RWPE2 (cell line): ENCODE data around the gene TEF.

Experiments used
- ATAC-seq: fragments of 200-7000 bp; cut with Tn5 transposase; 3 replicates; pipeline ENCODE4 v1.9.1; 2021; ENCODE audit warnings: low read depth
- DNase-seq: peaks from one replicate; pipeline ENCODE4 v3.0.0-alpha.2; 2020; ENCODE audit warnings: low spot score
- H3K27ac ChIP-seq: fragments of 450-650 bp; 2 replicates; pipeline ENCODE4 v1.5.1; 2017; ENCODE audit warnings: mild to moderate bottlenecking; ENCODE audit not compliant: poor library complexity, severe bottlenecking
- H3K27me3 ChIP-seq: fragments of 250-450 bp; sonication (Bioruptor Pico); 2 replicates; pipeline ENCODE4 v1.5.1; 2021; ENCODE audit warnings: mild to moderate bottlenecking, moderate library complexity; ENCODE audit not compliant: insufficient read depth, poor library complexity, severe bottlenecking
- H3K36me3 ChIP-seq: fragments of 250-450 bp; sonication (Bioruptor Pico); 2 replicates; pipeline ENCODE4 v1.5.1; 2020; ENCODE audit warnings: low read depth, mild to moderate bottlenecking, moderate library complexity
- H3K4me1 ChIP-seq: fragments of 250-450 bp; sonication (Bioruptor Pico); 2 replicates; pipeline ENCODE4 v1.5.1; 2021; ENCODE audit warnings: mild to moderate bottlenecking, moderate library complexity; ENCODE audit not compliant: insufficient read depth, poor library complexity, severe bottlenecking
- H3K4me3 ChIP-seq: fragments of 250-450 bp; sonication (Bioruptor Pico); 2 replicates; pipeline ENCODE4 v1.5.1; 2021; ENCODE audit warnings: mild to moderate bottlenecking, moderate library complexity; ENCODE audit not compliant: severe bottlenecking
- H3K9me3 ChIP-seq: fragments of 250-450 bp; sonication (Bioruptor Pico); 2 replicates; pipeline ENCODE4 v1.5.1; 2021; ENCODE audit warnings: mild to moderate bottlenecking, moderate library complexity; ENCODE audit not compliant: severe bottlenecking
- TF ChIP-seq, protein P1 (sequence below): fragments of 450-650 bp; IDR thresholded peaks from one replicate; pipeline ENCODE4 v1.5.1; 2017; ENCODE audit warnings: mild to moderate bottlenecking, moderate library complexity; ENCODE audit not compliant: poor library complexity, severe bottlenecking

TEF gene

DNA sequence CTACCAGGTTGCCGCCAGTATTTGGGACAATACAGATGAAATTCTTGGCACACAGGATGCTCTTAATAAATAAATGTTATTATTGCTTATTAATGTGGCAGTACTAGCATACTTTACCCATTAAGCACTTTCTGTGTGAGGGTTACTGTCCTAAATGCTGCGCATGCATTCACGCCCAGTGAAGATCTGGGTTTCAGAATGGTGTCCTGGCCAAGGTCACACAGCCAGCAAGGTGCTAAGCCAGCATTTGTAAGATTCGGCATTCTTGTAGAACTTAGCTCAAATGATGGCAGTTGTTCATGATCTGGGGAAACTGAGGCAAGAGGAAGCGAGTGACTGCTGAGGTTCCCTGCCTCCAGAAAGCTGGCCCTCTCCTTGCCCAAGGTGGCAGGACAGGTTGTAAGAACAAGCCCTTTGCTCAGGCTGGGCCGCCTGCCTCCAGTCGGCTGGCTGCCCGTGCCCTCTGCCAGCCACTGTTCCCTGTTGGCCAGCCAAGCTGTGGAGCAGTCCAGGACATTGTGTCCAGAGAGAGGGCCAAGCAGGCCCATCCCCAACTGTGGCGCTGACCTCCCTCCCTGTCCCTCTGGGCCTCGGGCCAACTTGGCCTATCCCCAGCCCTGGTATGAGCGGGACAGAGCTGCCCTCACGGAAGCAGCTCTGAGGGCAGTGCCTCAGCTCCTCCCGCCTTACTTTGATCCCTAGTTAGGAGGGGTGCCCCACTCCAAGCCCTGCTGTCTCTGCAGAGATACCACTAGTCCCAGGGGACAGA, 36.1 kb downstream of the TEF start:
- Histone ChIP-seq H3K36me3 (no peaks in the 10 kb centered on the region), H3K4me3 (no peak overlapping the region), H3K9me3 (no peaks in the 10 kb centered on the region), H3K27ac (no peak overlapping the region), H3K27me3 (no peaks in the 10 kb centered on the region), H3K4me1 (no peaks in the 10 kb centered on the region)
- DNase-seq (no peak), ATAC-seq (peak; percentile 20; the same call in 1 of the 3 replicates)
- TF ChIP-seq, protein P1, sequence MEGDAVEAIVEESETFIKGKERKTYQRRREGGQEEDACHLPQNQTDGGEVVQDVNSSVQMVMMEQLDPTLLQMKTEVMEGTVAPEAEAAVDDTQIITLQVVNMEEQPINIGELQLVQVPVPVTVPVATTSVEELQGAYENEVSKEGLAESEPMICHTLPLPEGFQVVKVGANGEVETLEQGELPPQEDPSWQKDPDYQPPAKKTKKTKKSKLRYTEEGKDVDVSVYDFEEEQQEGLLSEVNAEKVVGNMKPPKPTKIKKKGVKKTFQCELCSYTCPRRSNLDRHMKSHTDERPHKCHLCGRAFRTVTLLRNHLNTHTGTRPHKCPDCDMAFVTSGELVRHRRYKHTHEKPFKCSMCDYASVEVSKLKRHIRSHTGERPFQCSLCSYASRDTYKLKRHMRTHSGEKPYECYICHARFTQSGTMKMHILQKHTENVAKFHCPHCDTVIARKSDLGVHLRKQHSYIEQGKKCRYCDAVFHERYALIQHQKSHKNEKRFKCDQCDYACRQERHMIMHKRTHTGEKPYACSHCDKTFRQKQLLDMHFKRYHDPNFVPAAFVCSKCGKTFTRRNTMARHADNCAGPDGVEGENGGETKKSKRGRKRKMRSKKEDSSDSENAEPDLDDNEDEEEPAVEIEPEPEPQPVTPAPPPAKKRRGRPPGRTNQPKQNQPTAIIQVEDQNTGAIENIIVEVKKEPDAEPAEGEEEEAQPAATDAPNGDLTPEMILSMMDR: no peak

DNA sequence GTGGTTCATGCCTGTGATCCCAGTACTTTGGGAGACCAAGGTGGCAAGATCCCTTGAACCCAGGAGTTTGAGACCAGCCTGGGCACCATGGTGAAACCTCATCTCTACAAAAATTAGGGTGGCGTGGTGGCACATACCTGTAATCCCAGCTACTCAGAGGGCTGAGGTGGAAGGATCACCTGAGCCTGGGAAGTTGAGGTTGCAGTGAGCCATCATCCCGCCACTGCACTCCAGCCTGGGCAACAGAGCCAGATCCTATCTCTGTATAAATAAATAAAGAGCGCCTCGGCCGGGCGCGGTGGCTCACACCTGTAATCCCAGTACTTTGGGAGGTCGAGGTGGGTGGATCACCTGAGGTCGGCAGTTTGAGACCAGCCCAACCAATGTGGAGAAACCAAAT, 37.0 kb downstream of the TEF start:
- Histone ChIP-seq H3K4me3 (no peak overlapping the region), H3K9me3 (no peaks in the 10 kb centered on the region), H3K27ac (no peak overlapping the region), H3K36me3 (peaks cover under 1% of the 10 kb centered on the region; the same call in 1 of the 2 replicates), H3K4me1 (no peaks in the 10 kb centered on the region), H3K27me3 (no peaks in the 10 kb centered on the region)
- no peak for DNase-seq
- TF ChIP-seq, protein P1: no peak
- no peak for ATAC-seq

DNA sequence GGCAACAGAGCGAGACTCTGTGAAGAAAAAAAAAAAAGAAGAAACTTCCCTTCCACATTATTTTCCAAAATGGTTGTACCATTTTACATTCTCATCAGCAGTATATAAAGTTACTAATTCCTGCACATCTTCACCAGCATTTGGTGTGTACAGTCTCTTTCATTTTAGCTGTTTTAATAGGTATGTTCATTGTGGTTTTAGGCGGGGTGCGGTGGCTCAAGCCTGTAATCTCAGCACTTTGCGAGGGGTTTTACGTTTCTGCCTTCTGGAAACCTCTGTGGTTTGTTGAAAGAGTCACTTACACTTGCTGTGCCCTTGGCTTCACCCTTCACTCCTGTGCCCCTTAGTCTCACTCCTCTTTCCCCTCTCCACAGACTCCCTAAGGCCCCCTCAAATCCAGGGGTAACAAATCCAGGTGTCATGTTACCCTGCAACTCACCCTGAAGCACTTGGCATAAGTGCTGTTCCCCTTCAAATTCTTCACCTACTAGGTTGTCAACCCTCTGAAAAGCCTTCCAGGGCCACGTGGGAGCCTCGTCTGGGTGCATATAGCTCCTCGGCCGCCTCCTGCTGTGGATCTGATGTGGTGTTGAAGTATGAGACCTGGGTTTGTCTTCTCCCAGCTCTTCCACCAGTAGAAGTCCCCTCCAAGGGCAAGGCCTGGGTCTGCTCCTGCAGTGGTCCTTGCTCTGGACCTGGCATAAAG, 44.1 kb downstream of the TEF start:
- ATAC-seq (peak; percentile 27; the same call in 1 of the 3 replicates), DNase-seq (no peak)
- Histone ChIP-seq H3K27me3 (no peaks in the 10 kb centered on the region), H3K9me3 (no peaks in the 10 kb centered on the region), H3K36me3 (peaks cover 8% of the 10 kb centered on the region; the same call in 1 of the 2 replicates), H3K4me3 (no peak overlapping the region), H3K4me1 (no peaks in the 10 kb centered on the region), H3K27ac (no peak overlapping the region)
- TF ChIP-seq, protein P1: no peak

DNA sequence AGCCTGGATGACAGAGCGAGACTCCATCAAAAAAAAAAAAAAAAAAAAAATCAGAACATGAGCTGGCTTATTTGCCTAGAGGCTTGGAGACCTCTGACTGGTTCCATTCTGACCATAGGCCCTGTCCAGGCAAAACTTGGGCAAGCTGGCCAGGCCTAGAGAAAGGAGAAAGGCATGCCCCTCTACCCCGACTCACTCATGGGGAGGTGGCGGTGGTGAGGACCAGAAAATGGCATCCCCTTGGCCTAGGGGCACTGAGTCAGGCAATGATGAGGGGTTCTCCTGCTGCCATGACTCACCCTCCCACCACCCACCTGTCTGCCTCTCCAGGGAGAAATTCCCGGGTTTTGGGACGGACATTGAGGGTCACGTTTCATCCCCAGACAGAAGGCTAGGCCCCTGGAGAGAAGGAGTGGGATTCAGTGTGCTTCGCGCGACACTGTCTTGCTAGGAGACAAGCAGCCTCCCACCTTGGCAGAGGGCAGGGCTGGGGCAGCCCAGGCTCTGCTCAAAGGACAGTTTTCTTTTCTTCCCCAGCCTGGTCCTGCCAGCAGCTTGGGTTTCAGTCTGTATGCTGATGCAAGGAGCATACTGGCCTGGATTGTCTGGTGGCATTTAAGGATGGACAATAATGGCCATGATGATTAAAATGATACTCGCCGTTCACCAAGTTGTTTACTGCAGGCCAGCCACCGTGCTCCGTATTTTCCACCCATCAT, 47.6 kb downstream of the TEF start:
- no peaks in the 10 kb centered on the region for H3K4me1 ChIP-seq
- TF ChIP-seq, protein P1: no peak
- H3K27ac ChIP-seq: no peak overlapping the region
- peak; percentile 13; the same call in 1 of the 3 replicates for ATAC-seq
- H3K4me3 ChIP-seq: no peak overlapping the region
- no peaks in the 10 kb centered on the region for H3K9me3 ChIP-seq
- no peaks in the 10 kb centered on the region for H3K27me3 ChIP-seq
- DNase-seq: no peak
- H3K36me3 ChIP-seq: peaks cover 3% of the 10 kb centered on the region; the same call in 1 of the 2 replicates
